Mesodermal cell (in vitro differentiated cells): ENCODE results near the gene OR5D18.
"Not testable (repeated sequence)": the region's sequence is repeated elsewhere in the genome, so short reads cannot be mapped to it uniquely, and the experiment has no call there.

ENCODE experiments used
- H3K27ac ChIP-seq: 2 replicates; pipeline ENCODE4 v1.7.0; 2013; ENCODE audit warnings: mild to moderate bottlenecking, low read depth, low read length, moderate library complexity; ENCODE audit not compliant: severe bottlenecking
- H3K36me3 ChIP-seq: 2 replicates; pipeline ENCODE4 v1.7.1; 2013; ENCODE audit warnings: mild to moderate bottlenecking, low read length, moderate library complexity; ENCODE audit not compliant: control insufficient read depth, insufficient read depth
- H3K4me1 ChIP-seq: one replicate; pipeline ENCODE4 v1.7.1; 2013; ENCODE audit warnings: mild to moderate bottlenecking, low read length; ENCODE audit not compliant: insufficient read depth, control insufficient read depth, poor library complexity, severe bottlenecking
- H3K4me3 ChIP-seq: 2 replicates; pipeline ENCODE4 v1.7.0; 2013; ENCODE audit warnings: low read length, control low read depth, mild to moderate bottlenecking; ENCODE audit not compliant: insufficient read depth, poor library complexity, severe bottlenecking; ENCODE audit errors: extremely low read depth
- H3K9me3 ChIP-seq: 2 replicates; pipeline ENCODE4 v1.7.1; 2013; ENCODE audit warnings: mild to moderate bottlenecking, low read length, moderate library complexity; ENCODE audit not compliant: control insufficient read depth
- WGBS, 2 experiments: methylation state at CpG; one replicate each; pipeline ENCODE4 v1.1.5; 2013; ENCODE audit warnings: missing lambda C conversion rate in 2 of 2; ENCODE audit not compliant: insufficient coverage in 2 of 2; 5-methylcytosine and 5-hydroxymethylcytosine counted together

The OR5D18 gene

DNA sequence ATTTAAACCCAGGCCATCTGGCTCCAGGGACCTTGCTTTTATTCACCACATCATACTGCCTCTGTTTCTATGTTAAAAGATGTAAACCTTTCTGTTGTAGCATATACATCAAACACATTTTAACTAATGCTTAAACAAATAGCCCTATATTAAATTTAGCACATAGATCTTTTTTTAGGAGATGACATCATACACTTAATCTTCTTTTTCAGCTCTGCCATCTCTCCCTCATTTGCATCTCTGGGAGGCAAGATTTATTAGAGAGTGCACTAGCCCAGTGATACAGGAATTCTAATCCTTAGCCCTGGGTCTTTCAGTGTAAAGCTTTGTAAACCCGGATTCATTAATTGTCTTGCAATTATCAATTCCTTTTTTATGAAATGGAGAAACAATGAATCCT is 32.7 kb downstream of the OR5D18 start:
- WGBS, 2 experiments = no CpG with 5 or more reads among the region's 1 CpG
- no peaks in the 10 kb centered on the region for H3K4me1 ChIP-seq
- peaks cover 16% of the 10 kb centered on the region for H3K9me3 ChIP-seq
- H3K4me3 ChIP-seq = no peak overlapping the region
- no peak overlapping the region for H3K27ac ChIP-seq
- H3K36me3 ChIP-seq = no peaks in the 10 kb centered on the region

DNA sequence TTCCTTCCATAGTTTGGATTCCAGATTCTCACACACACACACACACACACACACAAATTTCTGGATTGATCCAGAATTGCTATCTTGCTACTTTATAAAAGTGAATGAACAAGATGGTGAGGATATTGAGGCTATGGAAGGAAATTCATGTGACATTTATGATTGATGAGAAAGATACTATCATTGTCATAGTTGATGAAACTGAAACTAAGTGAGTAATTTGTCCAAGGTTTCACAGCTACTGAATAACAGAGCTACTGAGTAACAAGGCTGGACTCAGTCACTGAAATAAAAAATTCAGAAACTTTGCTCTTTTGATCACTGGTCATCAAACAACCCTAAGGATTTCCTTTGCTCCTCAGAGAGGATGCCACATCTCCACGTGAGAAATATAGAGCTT is 35.3 kb downstream of the OR5D18 start:
- peaks cover 19% of the 10 kb centered on the region for H3K9me3 ChIP-seq
- WGBS, 2 experiments = 20% methylated on average over 1 of the region's 1 CpG; no CpG with 5 or more reads in 1 of the 2 experiments
- H3K4me3 ChIP-seq = no peak overlapping the region
- H3K4me1 ChIP-seq = no peaks in the 10 kb centered on the region
- no peaks in the 10 kb centered on the region for H3K36me3 ChIP-seq
- H3K27ac ChIP-seq = no peak overlapping the region

DNA sequence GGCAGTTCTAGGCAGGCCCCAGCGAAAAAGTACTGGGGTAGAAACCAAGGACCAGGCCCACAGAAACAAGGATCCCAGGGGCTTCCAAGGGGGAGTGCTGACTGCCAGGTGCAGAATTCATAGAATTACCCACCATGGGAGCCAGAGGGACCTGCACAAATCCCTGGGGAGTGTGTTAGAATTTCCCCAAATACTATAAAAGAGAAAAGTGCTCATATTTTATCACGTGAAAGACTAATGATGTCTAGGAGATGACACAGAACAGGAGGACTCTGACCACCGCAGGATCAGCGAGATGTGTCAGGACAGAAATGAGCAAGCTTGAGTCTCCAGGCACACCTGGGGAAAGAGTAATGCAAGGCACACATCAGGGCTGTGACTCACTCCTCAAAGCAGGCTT is 47.9 kb downstream of the OR5D18 start:
- H3K9me3 ChIP-seq, H3K36me3 ChIP-seq, H3K4me1 ChIP-seq, H3K4me3 ChIP-seq, H3K27ac ChIP-seq: not testable (repeated sequence)
- 67% methylated on average over 1 of the region's 4 CpGs; no CpG with 5 or more reads in 1 of the 2 experiments for WGBS, 2 experiments
